GM12801 (cell line): Measurements from ENCODE around the gene YARS1.

Experiments used
- TF ChIP-seq, protein P1 (sequence below): IDR thresholded peaks from one replicate; pipeline ENCODE4 v1.5.1; 2011; ENCODE audit warnings: control low read depth; ENCODE audit not compliant: insufficient read length; ENCODE audit errors: extremely low read depth

YARS1 gene

DNA sequence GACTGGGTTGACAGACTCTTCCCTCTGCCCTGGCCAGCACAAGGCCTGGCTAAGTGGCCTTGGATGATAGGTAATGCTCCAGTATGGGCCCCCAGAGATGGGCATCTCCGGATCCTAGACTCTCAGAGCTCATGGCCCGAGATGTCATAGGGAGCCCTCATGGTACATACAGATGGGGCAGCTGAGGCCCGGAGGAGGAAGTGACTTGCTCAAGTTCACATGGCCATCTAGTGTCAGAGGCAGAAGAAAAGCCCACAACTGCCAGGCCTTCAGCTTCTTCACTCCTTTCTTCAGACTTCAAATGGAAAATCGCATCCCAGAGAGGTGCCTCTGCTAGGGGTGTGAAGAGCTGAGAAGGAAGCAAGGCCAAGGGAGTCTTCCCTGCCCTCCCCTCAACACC, 67.8 kb downstream of the YARS1 start:
- TF ChIP-seq, protein P1, sequence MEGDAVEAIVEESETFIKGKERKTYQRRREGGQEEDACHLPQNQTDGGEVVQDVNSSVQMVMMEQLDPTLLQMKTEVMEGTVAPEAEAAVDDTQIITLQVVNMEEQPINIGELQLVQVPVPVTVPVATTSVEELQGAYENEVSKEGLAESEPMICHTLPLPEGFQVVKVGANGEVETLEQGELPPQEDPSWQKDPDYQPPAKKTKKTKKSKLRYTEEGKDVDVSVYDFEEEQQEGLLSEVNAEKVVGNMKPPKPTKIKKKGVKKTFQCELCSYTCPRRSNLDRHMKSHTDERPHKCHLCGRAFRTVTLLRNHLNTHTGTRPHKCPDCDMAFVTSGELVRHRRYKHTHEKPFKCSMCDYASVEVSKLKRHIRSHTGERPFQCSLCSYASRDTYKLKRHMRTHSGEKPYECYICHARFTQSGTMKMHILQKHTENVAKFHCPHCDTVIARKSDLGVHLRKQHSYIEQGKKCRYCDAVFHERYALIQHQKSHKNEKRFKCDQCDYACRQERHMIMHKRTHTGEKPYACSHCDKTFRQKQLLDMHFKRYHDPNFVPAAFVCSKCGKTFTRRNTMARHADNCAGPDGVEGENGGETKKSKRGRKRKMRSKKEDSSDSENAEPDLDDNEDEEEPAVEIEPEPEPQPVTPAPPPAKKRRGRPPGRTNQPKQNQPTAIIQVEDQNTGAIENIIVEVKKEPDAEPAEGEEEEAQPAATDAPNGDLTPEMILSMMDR: no peak

DNA sequence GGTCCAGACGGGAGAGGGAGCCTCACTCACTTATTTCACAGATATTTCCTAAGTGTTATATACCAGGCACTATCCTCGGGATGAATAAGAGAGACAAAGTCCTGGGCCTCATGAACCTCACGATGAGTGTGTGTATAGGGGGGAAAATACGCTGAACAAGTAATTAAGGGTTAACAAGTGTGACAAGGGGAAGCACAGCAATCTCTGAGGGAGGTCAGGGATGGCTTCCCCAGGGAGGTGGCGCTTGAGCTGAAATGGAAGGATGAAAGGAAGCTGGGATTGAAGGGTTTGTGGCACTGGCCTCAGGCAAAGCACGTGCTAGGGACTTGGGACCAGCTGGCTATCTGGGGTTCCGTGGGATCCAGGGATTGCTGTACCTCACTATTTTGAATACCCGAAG, 68.2 kb downstream of the YARS1 start:
- TF ChIP-seq, protein P1: no peak

DNA sequence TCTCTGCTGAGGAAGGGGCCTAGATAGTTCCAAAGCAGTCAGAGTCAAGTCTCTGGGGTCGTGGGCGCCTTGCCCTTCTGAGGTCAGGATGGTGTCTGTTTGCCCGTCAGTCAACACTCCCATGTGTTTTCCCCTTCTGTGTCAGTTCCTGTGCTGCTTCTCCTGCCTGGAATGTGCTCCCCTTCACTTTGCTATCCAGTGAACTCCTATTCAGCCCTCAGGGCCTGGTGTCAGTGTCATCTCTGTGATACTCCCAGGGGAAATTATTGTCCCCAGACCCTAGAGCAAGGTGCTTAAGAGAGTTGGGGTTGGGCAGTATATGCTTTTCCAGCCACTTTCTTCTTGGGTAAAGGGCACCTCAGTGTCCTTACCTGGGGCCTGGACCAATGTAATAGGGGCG, 68.8 kb downstream of the YARS1 start:
- TF ChIP-seq, protein P1: no peak

DNA sequence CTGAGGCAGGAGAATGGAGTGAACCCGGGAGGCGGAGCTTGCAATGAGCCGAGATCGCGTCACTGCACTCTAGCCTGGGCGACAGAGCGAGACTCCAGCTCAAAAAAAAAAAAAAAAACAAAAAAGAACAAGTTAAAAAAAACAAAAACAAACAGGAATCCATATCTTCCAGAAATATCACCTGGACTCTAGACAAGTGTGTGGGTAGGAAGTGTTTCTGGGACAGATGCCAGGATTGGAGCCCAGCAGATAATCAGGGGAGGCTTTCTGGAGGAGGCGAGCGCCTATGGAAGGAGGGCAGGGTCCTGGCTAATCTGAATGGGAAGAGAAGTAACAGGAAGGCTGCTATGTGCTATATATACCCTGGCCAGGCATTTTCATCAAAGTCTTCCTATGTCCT, 71.0 kb downstream of the YARS1 start:
- TF ChIP-seq, protein P1: no peak

DNA sequence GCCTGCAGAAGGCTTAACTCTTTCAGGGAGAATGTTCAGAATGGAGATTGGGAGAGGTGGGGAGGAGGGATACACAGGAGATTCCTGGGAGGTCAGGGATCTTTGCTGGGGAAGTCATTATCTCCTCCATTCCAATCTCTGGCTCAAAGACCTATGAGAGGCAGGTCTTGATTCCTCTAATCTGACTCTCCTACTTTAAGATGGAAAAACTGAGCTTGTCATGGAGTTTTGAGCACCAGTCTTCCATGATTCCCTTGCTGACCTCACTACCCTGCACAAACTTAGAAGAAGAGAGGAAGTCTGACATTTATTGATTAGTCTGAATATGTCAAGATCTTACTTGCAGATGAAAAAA, 73.1 kb downstream of the YARS1 start:
- TF ChIP-seq, protein P1: no peak

DNA sequence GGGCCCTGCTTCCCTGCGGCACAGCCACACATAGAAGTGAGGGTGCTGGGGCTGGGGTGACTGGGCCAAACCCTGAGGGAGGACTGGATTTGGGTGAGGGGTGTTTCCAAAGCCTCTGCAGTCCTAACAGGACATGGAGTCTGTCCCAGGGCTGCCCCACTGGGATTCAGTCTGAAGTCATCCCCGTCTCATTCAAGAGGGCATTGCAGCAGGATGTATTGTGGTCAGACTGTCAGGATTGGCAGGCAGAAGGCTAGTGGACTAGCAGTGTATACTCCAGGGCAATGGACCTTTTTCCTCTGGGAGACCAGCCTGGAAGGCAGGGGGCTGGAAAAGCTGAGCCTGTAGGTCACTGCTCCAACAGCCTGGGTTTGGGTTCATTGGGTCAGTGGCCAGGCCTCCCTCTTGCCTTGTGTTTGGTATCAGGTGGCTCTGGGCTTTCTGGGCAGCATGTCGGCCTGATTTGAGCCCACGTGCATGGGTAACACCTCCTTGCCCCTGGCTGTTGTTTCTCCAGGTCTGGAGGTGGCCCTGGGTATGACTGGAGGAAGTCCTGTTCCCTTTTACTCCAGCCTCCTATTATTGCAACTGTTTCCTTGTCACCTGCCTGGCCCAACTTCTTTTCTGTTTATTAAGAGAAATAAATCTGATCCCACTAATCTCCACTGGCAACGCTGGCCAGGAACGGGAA, 73.6 kb downstream of the YARS1 start:
- TF ChIP-seq, protein P1: no peak

DNA sequence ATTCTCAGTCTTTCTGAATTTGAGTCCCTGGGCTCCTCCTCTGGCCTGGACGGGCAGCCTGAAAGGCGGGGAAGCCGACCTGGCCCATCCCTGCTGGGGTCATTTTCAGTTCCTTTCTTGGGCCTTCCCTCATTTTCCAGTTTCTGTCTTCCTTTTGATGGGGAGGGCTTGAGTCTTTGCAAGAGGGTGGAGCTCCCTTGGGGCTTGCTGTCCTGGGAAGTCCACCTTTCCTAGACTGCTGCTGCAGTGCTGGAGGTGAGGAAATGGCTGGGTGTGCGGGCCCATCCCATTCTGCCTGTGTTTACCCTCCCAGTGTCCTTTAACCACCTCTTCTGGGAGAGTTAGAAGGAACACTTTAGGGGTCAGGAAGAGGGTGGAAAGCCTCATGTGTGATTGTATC, 74.2 kb downstream of the YARS1 start:
- TF ChIP-seq, protein P1: no peak
